GM12875 (cell line): Measurements from ENCODE around the gene THEMIS2.
"Not testable (repeated sequence)": the region's sequence is repeated elsewhere in the genome, so short reads cannot be mapped to it uniquely, and the experiment has no call there.

Experiments
- H3K4me3 ChIP-seq: one replicate; pipeline ENCODE4 v1.5.1; 2011; ENCODE audit warnings: low read depth, low read length, control low read depth
- CTCF ChIP-seq: IDR thresholded peaks from 2 replicates; pipeline ENCODE4 v1.5.1; 2011; ENCODE audit warnings: low read depth, mild to moderate bottlenecking, control low read depth, inconsistent platforms, low read length, moderate library complexity, borderline replicate concordance; ENCODE audit not compliant: insufficient read depth

Gene THEMIS2

GRCh38 chr1:27872059-27872801 is at the start of gene THEMIS2:
Gene THEMIS2 (plus strand): TSS chr1:27872544. CDS start chr1:27872572, 28 bp downstream.
- H3K4me3 ChIP-seq, result peak within 1 kb of the TSS; percentile 74
- TF ChIP-seq CTCF, result no peak

- no peak for TF ChIP-seq CTCF
- H3K4me3 ChIP-seq, result no peak overlapping the region
Measured at GRCh38 chr1:27823784-27824183, 48.6 kb upstream of the THEMIS2 start.

- no peak overlapping the region for H3K4me3 ChIP-seq
- TF ChIP-seq CTCF, result no peak
Measured at GRCh38 chr1:27824411-27824810, 47.9 kb upstream of the THEMIS2 start.

GRCh38 chr1:27829339-27829960 is 42.9 kb upstream of the THEMIS2 start:
- H3K4me3 ChIP-seq, result not testable (repeated sequence)

- peak within 1 kb of the TSS; percentile 90 for H3K4me3 ChIP-seq
- no peak for TF ChIP-seq CTCF
Measured at GRCh38 chr1:27830621-27831440, 41.5 kb upstream of the THEMIS2 start, which contains the start of gene PPP1R8. Gene PPP1R8 (plus strand): TSS chr1:27830782. CDS start chr1:27830836, 54 bp downstream.

- no peak for TF ChIP-seq CTCF
Measured at GRCh38 chr1:27831568-27832410, 40.6 kb upstream of the THEMIS2 start.

GRCh38 chr1:27832762-27833161 is 39.6 kb upstream of the THEMIS2 start:
- H3K4me3 ChIP-seq, result no peak overlapping the region
- no peak for TF ChIP-seq CTCF

More at GRCh38 chr1:27831568-27832410, 40.6 kb upstream of the THEMIS2 start:
- H3K4me3 ChIP-seq, result peak overlapping the region; percentile 90
